Ectodermal cell (in vitro differentiated cells): ENCODE measurements around the gene AP3M1.

ENCODE experiments used
- H3K27ac ChIP-seq: 2 replicates; pipeline ENCODE4 v1.7.0; 2013; ENCODE audit warnings: mild to moderate bottlenecking, low read depth, low read length; ENCODE audit not compliant: insufficient read depth, poor library complexity, severe bottlenecking
- H3K27me3 ChIP-seq: 2 replicates; pipeline ENCODE4 v1.7.0; 2013; ENCODE audit warnings: mild to moderate bottlenecking, low read length; ENCODE audit not compliant: insufficient read depth, control insufficient read depth, poor library complexity, severe bottlenecking
- H3K36me3 ChIP-seq: one replicate; pipeline ENCODE4 v1.7.0; 2013; ENCODE audit warnings: low read length; ENCODE audit not compliant: control insufficient read depth, insufficient read depth
- H3K4me1 ChIP-seq: one replicate; pipeline ENCODE4 v1.7.0; 2013; ENCODE audit warnings: low read length; ENCODE audit not compliant: control insufficient read depth, insufficient read depth
- H3K4me3 ChIP-seq: 2 replicates; pipeline ENCODE4 v1.7.0; 2013; ENCODE audit warnings: low read depth, low read length, control low read depth; ENCODE audit not compliant: insufficient read depth
- H3K9me3 ChIP-seq: 2 replicates; pipeline ENCODE4 v1.7.0; 2013; ENCODE audit warnings: mild to moderate bottlenecking, low read length, moderate library complexity; ENCODE audit not compliant: control insufficient read depth
- WGBS, 2 experiments: methylation state at CpG; one replicate each; pipeline ENCODE4 v1.1.7; 2013; ENCODE audit warnings: missing lambda C conversion rate in 2 of 2; 5-methylcytosine and 5-hydroxymethylcytosine counted together

Gene AP3M1

DNA sequence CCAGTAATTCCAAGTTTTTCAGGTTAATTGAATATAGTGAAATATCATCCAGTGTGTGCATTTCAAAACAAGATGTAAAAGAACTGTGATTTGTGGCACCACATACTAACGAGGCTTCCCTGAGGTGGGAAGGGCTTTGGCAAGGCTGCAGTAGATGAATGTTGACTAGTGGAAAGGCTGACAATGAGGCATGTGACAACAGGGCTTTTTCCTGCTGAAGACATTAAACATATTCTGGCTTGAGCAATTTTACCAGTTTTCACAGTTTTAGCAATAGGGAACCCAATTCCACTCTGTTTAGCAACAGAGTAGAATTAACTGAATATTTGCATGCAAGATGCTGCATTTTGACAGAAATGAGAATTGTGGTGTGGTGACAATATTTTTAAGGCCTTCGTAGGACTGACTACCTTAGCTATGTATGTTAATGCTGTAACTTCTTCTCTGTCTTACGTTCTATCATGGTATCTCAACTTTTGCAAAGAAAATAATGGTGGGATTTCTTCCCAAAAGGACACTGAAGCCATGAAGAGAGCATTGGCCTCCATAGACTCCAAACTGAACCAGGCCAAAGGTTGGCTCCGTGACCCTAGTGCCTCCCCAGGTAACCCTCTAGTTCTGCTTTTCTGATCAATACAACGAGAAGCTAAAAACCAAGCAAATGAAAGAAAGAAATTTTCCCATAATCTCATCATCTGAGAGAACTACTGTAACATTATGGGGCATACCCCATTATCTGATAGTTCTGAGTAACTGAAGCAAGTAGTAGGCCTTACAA, 68.5 kb downstream of the AP3M1 start:
- no peak overlapping the region for H3K4me3 ChIP-seq
- H3K27ac ChIP-seq = no peak overlapping the region
- WGBS, 2 experiments = 71 to 76% methylated on average over 5 of the region's 5 CpGs
- no peaks in the 10 kb centered on the region for H3K9me3 ChIP-seq
- H3K4me1 ChIP-seq = peaks cover 4% of the 10 kb centered on the region
- H3K36me3 ChIP-seq = no peaks in the 10 kb centered on the region
- H3K27me3 ChIP-seq = no peaks in the 10 kb centered on the region

DNA sequence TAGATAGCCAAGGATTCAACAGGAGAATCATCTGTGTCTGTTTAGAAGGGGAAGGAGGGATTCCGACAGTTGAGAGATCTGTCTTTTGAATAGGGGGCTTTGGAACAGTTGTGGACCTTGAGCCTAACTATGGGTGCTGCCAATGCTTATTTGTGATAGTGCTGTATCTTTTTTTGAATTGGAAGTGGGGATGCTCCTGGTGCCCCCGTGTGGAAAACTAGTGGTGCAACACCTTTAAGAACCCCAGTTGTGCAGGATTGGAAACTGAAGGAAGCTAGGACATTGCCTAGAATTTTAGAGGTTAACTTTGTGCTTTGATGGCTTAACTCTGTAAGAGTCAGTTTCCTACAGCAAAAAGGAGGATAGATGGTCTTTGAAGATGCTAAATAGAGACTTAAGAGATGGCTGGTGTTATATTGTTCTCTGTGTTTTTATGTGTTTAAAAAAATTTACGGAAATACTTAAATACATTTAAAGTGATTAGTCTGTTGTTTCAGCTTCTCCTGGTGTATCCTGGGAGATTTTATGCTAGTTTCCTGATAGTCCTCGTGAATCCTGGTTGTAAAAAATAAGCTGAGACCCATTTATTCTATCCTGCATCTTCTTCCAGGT, 69.3 kb downstream of the AP3M1 start:
- no peak overlapping the region for H3K4me3 ChIP-seq
- no peaks in the 10 kb centered on the region for H3K27me3 ChIP-seq
- no peaks in the 10 kb centered on the region for H3K36me3 ChIP-seq
- no peak overlapping the region for H3K27ac ChIP-seq
- H3K4me1 ChIP-seq = peaks cover 4% of the 10 kb centered on the region
- 57 to 70% methylated on average over 3 to 4 of the region's 4 CpGs for WGBS, 2 experiments
- H3K9me3 ChIP-seq = no peaks in the 10 kb centered on the region

DNA sequence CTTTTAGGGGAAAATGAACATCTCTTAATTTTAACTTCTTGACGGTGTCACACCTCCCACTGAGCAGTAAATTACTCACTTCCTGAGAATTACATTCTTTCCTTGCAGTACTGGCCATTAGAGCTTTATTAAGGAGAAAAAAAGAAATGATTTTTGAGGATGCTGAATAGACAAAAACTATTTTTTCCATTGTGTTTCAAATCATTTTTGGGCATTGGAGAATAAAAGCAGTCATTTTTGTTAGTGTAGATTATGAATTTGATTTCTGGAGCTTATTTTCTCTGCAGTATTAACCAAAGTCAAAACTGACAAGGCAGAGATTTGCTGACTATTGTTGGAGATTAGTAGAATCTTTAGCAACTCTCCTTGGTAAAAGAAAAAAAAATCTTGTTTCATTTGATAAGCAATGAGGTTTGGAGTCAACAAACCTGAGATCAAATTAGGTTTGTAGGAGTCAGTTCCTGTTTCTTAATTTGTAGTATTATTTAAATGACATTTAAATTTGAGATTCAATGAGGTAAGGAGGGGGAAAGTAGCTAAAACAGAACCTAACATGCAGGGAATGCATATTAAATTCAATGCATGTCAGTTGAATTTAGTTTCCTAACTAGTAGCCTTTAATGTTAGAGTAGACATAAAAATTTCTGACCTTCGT, 70.6 kb downstream of the AP3M1 start:
- H3K36me3 ChIP-seq = no peaks in the 10 kb centered on the region
- no peaks in the 10 kb centered on the region for H3K4me1 ChIP-seq
- 40 to 50% methylated on average over 1 of the region's 2 CpGs for WGBS, 2 experiments
- no peaks in the 10 kb centered on the region for H3K27me3 ChIP-seq
- no peaks in the 10 kb centered on the region for H3K9me3 ChIP-seq
- no peak overlapping the region for H3K27ac ChIP-seq
- H3K4me3 ChIP-seq = no peak overlapping the region

DNA sequence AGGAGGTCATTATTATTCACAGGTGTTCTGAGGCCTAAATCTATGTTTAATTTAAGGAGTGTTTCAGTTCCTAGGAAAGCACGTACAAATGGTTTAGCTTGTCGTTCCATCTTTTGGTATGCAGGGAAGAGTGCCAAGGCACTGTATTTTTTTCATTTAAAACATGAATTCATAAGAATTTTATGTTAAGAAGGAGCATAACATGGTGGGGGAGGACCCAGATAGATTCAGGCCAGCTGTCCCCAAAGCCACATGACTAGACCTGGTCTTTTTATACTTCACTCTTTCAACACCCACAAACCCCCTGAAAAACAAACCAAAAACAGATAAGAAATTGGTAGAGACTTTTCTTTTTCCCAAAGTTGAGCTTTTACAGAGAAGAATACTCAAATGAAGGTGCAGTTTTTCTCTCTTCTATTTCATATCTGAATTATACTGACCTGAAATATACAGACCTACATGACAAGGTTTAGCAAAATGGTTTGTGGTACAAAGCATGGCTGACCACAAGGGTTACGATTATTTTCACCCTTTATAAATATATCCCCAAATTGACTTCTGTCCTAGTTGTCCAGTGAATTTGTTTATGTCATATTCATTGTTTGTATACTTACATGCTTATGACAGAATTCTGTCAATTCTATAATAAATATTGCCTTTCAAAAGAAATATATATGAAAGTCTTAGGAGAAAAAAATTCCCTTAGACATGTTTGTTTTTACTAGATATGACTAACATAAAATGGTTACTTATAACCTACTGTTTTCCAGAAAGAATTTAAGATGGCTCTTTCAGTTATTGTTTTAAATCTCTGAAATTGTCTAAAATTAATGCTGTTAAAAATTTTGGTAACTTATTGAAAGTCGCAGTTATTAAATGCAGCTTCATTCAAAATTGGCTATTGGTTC, 71.3 kb downstream of the AP3M1 start:
- no peaks in the 10 kb centered on the region for H3K4me1 ChIP-seq
- H3K36me3 ChIP-seq = peaks cover 3% of the 10 kb centered on the region
- H3K27ac ChIP-seq = no peak overlapping the region
- H3K4me3 ChIP-seq = no peak overlapping the region
- no peaks in the 10 kb centered on the region for H3K27me3 ChIP-seq
- WGBS, 2 experiments = 81 to 83% methylated on average over 3 to 4 of the region's 4 CpGs
- no peaks in the 10 kb centered on the region for H3K9me3 ChIP-seq

DNA sequence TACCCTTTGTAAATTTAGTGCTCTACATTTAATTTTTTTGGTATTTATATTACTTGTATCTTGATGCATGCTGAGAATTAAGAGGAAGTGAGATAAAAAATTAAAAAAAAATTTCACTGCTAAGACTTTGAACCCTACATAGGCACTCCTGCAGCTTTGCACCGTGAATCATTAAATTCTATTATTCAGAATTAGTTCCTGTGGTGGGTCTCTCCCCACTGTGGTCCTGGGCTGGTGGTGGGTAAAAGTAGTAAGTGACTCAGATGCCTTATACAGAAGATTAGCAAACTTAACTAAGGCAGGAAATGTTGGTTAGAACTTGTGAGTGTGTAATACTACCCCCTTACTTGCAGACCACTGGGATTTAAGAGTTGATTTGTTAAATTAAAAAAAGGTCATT, 72.6 kb downstream of the AP3M1 start:
- WGBS, 2 experiments = 60 to 67% methylated on average over 1 of the region's 1 CpG
- H3K36me3 ChIP-seq = peaks cover 3% of the 10 kb centered on the region
- no peaks in the 10 kb centered on the region for H3K27me3 ChIP-seq
- no peak overlapping the region for H3K4me3 ChIP-seq
- H3K4me1 ChIP-seq = no peaks in the 10 kb centered on the region
- H3K27ac ChIP-seq = no peak overlapping the region
- no peaks in the 10 kb centered on the region for H3K9me3 ChIP-seq

DNA sequence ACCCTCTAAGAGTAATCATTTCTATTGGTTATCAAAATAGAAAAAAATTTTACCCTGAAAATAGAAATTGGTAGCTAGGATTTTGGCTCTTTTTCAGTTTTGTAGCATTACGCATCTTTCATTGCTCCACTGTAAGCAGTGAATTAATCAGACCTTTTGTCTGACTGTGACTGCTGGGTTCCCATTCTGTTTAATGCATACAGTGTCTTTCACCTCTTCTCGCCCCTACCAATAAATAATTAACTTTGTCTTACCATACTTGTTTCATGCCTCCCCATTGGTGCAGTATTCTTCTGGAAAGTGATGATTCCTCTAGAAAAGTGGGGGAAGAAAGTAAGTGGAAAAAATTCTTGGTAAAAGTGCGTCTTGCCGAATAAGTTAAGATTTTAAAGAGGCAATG, 73.2 kb downstream of the AP3M1 start:
- H3K4me1 ChIP-seq = no peaks in the 10 kb centered on the region
- H3K36me3 ChIP-seq = peaks cover 3% of the 10 kb centered on the region
- no peak overlapping the region for H3K27ac ChIP-seq
- WGBS, 2 experiments = 88 to 90% methylated on average over 2 of the region's 4 CpGs
- H3K9me3 ChIP-seq = no peaks in the 10 kb centered on the region
- H3K4me3 ChIP-seq = no peak overlapping the region
- H3K27me3 ChIP-seq = no peaks in the 10 kb centered on the region

DNA sequence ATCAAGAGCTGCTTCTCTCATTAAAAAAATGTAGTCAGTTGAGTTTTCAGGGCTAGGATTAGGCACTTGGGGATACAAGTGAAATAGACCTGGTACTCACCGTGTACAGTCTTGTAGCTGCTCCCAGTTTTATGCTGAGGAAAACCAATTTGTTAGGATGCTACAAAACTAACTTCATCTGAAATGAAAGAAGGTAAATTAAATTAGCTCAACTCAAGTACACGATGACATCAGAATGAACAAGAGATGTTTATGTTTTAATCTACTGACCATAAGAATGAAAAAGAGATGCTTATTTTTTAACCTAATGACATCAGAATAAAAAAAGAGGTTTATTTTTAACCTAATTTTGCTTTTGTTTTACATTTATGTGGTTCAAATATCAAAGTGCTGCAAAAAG, 73.7 kb downstream of the AP3M1 start:
- H3K9me3 ChIP-seq = no peaks in the 10 kb centered on the region
- no peak overlapping the region for H3K27ac ChIP-seq
- H3K4me3 ChIP-seq = no peak overlapping the region
- no peaks in the 10 kb centered on the region for H3K27me3 ChIP-seq
- WGBS, 2 experiments = 91 to 100% methylated on average over 1 of the region's 2 CpGs
- H3K36me3 ChIP-seq = peaks cover 3% of the 10 kb centered on the region
- no peaks in the 10 kb centered on the region for H3K4me1 ChIP-seq

DNA sequence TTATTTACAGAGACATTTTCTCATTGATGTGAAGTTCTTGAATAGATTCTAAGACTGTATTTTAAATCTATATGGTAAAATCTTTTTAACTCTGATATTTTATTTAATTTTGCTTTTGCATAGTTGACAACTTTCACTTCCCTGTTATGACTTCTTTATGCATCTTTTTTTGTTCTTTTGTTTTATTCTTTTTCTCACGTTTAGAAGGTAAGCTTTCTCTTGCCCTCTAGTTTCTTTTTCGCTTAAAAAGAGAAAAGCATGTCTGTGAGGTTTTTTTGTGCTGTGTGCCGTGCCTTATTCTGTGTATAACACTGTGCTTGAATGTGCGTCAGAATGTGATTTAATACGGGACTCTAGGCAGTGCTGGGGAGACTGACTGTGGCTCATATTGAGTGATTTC, 74.7 kb downstream of the AP3M1 start:
- H3K36me3 ChIP-seq = peaks cover 3% of the 10 kb centered on the region
- no peaks in the 10 kb centered on the region for H3K4me1 ChIP-seq
- H3K4me3 ChIP-seq = no peak overlapping the region
- H3K27ac ChIP-seq = no peak overlapping the region
- WGBS, 2 experiments = 97% methylated on average over 5 of the region's 5 CpGs
- no peaks in the 10 kb centered on the region for H3K9me3 ChIP-seq
- no peaks in the 10 kb centered on the region for H3K27me3 ChIP-seq

DNA sequence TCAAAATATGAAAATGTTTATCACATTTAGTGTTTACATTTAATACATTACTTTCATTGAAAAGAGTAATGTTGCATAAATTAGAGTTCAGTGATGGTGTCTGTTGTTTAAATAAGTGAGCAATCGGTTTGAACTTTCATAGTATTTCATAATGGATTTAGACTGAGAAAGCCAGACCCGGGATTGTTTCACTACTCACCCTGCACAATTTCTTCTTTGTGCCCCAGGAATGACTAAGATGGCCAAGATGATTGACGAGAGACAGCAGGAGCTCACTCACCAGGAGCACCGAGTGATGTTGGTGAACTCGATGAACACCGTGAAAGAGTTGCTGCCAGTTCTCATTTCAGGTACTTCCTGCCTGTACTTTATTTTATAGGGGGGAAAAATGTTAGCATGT, 78.1 kb downstream of the AP3M1 start:
- H3K27ac ChIP-seq = no peak overlapping the region
- 89 to 94% methylated on average over 6 of the region's 6 CpGs for WGBS, 2 experiments

DNA sequence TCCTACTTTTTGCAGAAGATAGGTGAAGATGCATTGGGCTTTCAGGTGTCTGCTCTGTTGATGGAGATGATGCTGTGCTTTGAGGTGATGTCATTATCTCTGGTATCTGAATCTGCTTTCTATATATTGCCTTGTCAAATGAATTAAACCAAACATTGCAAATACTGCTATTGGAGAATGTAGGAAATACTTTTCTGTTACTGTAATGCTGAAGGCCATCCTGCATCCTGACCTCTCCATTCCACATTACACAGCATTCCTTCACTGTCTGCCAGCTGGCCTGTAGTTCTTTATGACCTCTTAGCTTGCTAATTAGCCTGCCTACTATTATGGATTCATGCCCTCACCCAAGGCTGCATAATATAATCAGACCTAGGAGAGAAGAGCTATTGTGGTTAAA, 79.5 kb downstream of the AP3M1 start:
- H3K4me1 ChIP-seq = no peaks in the 10 kb centered on the region
- H3K4me3 ChIP-seq = no peak overlapping the region
- no peaks in the 10 kb centered on the region for H3K9me3 ChIP-seq
- H3K36me3 ChIP-seq = peaks cover 3% of the 10 kb centered on the region
- no peaks in the 10 kb centered on the region for H3K27me3 ChIP-seq
- no peak overlapping the region for H3K27ac ChIP-seq

More for the DNA sequence above, 78.1 kb downstream of the AP3M1 start:
- Histone ChIP-seq H3K9me3 (no peaks in the 10 kb centered on the region), H3K27me3 (no peaks in the 10 kb centered on the region), H3K36me3 (peaks cover 3% of the 10 kb centered on the region), H3K4me1 (no peaks in the 10 kb centered on the region), H3K4me3 (no peak overlapping the region)
